Stimulated activated CD4-positive, alpha-beta T cell treated with anti-CD3 and anti-CD28 coated beads, Interleukin-15, amount 100 ng/mL, for 1 hour (primary cell): Measurements from ENCODE around the gene HACD2.
"Not testable (repeated sequence)": the region's sequence is repeated elsewhere in the genome, so short reads cannot be mapped to it uniquely, and the experiment has no call there.

Experiments
- DNase-seq, 2 donors: peaks; one replicate each; pipeline ENCODE4 v3.0.0-alpha.2; 2020; ENCODE audit warnings: low read depth in 1 of 2, low spot score in 1 of 2

The HACD2 gene

GRCh38 chr3:123527046-123527445 lies 57.8 kb downstream of the HACD2 start:
- no peak for DNase-seq

GRCh38 chr3:123526474-123526873 lies 58.4 kb downstream of the HACD2 start:
- DNase-seq, result no peak

DNA sequence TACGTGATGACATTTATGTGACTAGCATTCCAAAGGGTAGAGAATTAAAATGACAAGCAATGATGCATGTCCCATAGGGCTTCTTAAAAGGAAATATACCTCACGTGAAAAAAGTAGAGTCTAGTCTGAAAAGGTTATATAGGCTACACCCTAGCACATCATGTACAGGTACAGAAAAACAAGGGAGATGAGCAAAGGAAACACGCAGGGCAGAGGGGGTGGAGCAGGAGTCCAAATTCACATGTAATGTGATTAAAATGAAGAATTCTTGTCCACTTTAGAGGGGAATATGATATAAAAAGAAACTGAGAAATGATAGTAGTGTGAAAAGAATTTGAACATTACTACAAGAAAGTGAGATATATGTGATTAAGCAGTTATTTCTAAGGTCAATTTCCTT lies 59.4 kb downstream of the HACD2 start:
- no peak for DNase-seq

DNA sequence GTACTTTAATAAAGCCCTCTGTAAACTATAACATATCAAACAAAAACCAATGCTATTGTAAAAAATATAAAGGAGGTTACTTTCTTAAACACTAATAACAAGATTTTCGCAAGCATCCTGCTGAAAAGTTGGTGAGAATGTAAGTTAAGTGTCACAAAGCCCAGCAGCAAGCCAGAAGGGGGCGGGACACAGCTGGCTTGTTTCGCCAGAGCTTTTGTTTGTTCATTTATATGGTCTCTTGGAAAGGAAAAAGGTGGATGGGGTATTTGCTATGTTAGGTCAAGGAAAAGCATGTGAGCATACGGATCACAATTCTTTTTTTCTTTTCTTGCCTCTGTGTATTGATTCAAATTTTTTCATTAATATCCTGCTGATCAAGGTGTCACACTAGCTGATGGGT lies 59.9 kb downstream of the HACD2 start:
- no peak for DNase-seq

- DNase-seq, result no peak
Observed at GRCh38 chr3:123523023-123523412, 61.8 kb downstream of the HACD2 start.

DNA sequence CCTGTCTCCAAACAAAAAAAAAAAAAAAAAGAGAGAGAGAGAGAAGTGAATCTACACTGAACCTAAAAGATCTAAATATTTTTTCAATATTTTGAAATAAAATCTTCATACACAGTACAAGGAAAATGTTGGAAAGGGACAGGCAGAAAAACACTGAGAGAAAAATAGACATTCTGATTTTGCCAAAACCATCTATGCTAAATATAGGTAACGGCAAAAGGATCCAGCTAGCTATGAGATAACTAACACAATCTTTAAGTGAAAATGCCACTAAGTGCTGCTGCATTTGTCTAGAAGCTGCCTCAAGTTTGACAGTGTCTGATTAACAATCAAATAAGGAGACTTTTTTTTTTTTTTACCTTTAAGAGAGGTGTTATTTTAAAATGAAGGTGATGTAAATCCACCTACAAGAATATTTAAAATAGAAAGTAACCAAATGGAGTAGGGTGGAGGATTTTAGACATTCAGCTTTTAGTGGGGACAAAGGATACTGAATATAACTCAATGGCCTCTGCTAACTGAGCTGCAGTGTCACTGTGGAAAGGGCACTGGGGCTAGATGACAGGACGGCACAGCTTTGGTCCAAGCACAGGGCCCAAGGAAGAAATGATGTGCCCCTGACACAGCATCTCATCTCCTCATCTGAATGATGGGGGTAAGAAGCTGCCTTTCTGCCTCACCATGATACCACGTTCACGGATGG lies 62.4 kb downstream of the HACD2 start:
- DNase-seq, result no peak

- DNase-seq, result no peak
Observed at GRCh38 chr3:123521179-123521969, 63.5 kb downstream of the HACD2 start.

- no peak for DNase-seq
Observed at GRCh38 chr3:123520656-123521055, 64.2 kb downstream of the HACD2 start.

- DNase-seq, result no peak
Observed at GRCh38 chr3:123518892-123519485, 65.9 kb downstream of the HACD2 start.

DNA sequence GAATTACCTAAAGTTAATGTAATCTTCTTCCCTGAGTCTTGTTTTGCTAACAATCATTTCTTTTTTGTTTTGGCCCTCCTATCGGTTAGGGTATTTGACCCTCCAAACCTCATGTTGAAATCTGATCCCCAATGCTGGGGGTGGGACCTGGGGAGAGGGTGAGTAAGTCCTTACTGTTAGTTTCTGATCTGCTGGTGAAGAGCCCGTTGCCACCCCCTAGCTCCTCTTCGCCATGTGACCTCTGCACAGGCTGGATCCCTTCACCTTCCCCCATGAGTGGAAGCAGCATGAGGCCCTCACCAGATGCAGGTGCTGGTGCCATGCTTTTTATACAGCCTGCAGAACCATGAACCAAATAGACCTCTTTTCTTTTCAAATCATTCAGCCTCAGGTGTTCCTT lies 73.1 kb downstream of the HACD2 start:
- DNase-seq, result no peak

GRCh38 chr3:123511084-123511483 lies 73.8 kb downstream of the HACD2 start:
- no peak for DNase-seq

DNA sequence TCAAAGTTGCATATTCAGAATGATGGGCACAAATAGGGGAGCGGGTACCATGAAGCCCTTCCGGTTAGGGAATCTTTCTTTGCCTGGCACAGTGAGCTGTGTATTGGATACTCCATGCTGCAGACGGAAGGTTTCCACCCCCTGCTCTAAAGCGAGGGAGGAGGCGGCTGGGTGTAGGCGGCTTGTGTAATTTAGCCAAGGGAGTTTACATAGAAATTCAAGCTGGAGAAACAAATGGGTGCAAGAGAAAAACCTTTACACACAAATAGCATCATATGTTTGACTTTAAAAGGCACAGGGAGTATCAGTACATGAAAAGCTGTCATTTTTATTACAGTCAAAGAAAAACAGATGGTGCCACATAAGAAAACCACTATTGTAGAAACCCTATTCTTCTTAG lies 76.7 kb downstream of the HACD2 start:
- DNase-seq, result no peak

- DNase-seq, result no peak
Observed at GRCh38 chr3:123505820-123506219, 79.0 kb downstream of the HACD2 start.

DNA sequence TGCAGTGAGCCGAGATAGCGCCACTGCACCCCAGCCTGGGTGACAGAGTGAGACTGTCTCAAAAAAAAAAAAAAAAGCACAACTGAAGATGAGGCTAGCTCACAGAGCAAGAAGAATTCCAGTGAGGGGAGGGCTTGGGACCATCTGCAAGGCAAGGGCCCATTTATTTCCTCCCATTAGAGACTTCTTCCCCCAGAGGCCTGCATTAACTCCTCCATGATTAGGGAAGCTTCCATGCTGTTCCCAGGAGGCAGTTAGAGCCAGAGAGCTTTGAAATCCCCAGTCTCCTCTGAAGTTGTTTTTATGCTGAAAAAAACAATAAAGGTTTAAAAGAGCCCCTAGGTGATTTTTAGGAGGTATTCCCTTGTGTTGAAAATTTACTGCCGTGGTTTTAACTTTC lies 81.7 kb downstream of the HACD2 start:
- DNase-seq, result no peak

DNA sequence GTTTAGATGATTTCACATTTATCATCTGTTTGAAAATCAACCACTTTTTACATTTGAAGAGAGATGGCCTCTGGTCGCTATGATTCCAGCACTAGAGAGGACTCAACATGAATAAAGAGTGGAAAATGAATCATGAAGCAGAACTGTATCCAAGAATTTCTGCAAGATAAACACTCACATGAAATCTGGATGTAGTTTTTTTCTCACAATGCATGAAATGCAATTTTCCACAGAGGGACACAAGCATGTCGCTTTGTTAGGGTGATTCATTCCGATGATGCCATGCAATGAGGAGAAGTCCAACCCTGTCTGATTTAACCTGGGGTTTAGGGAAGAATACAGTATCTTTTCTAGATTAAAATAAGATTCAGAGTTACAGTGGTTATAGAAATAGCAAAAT lies 85.5 kb downstream of the HACD2 start:
- no peak for DNase-seq

- no peak for DNase-seq
Observed at GRCh38 chr3:123498761-123499160, 86.1 kb downstream of the HACD2 start.

GRCh38 chr3:123493912-123494311 lies 90.9 kb downstream of the HACD2 start:
- DNase-seq, result no peak

DNA sequence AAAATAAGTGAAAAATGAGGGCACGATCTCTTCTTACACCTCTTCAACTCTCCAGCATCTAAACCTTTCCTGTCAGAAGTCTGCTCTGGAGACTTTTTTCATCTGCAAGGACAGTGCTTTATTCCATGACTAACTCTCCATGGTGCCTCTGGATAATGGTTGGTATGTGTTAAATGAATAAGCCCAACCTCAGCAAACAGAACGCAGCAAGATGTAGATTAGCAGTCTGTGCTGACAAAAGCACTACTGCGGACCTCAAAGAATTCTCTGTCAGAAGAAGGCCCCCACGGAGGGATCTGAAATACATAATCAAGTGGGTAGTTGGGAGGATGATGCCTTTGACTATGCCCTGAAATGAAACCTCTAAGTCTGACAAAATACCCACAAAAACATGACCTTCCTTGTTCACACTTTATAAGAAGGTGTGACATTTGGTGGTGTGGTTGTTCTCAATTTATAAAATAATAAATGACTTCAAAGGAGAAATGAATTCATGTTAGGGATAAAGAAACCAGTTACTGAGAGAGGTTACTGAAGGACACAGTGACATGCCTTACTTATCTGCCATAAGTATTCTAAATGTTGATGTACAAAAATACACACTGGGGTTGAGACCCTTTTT lies 92.8 kb downstream of the HACD2 start:
- no peak for DNase-seq

- peak in 1 of 2 donors; percentile 22 for DNase-seq
Observed at GRCh38 chr3:123489400-123490004, 95.4 kb downstream of the HACD2 start.

- no peak for DNase-seq
Observed at GRCh38 chr3:123488645-123489347, 96.1 kb downstream of the HACD2 start.

GRCh38 chr3:123487063-123487462 lies 97.8 kb downstream of the HACD2 start:
- not testable (repeated sequence) for DNase-seq
